Fibroblast of peridontal ligament (primary cell): ENCODE measurements around the gene SDHB.
A peak's percentile ranks its signal among the peaks of the same experiment; 100 is the strongest.

ENCODE experiments used
- DNase-seq: peaks from one replicate; pipeline ENCODE4 v3.0.0-alpha.2; 2010; ENCODE audit errors: extremely low read depth

SDHB gene

GRCh38 chr1:17045634-17046333 lies 8.0 kb downstream of the SDHB start:
- DNase-seq: peak; percentile 83

GRCh38 chr1:17045150-17045549 lies 8.7 kb downstream of the SDHB start:
- DNase-seq: no peak

GRCh38 chr1:17043676-17044075 lies 10.2 kb downstream of the SDHB start:
- no peak for DNase-seq

GRCh38 chr1:17040135-17040534 lies 13.7 kb downstream of the SDHB start:
- no peak for DNase-seq

GRCh38 chr1:17039522-17039921 lies 14.3 kb downstream of the SDHB start:
- DNase-seq: no peak

GRCh38 chr1:17033481-17033880 lies 20.4 kb downstream of the SDHB start:
- no peak for DNase-seq

- peak; percentile 62 for DNase-seq
These were observed 21.1 kb downstream of the SDHB start for GRCh38 chr1:17032741-17033140.

GRCh38 chr1:17031436-17031835 lies 22.4 kb downstream of the SDHB start:
- DNase-seq: no peak

- no peak for DNase-seq
These were observed 23.6 kb downstream of the SDHB start for GRCh38 chr1:17030206-17030605.

- no peak for DNase-seq
These were observed 25.1 kb downstream of the SDHB start for GRCh38 chr1:17028662-17029188.

GRCh38 chr1:17027900-17028299 lies 25.9 kb downstream of the SDHB start:
- no peak for DNase-seq

GRCh38 chr1:17027403-17027802 lies 26.4 kb downstream of the SDHB start:
- peak; percentile 28 for DNase-seq

GRCh38 chr1:17024721-17025120 lies 29.1 kb downstream of the SDHB start:
- DNase-seq: no peak

- no peak for DNase-seq
These were observed 30.3 kb downstream of the SDHB start for GRCh38 chr1:17023573-17023972.

- no peak for DNase-seq
These were observed 30.7 kb downstream of the SDHB start for GRCh38 chr1:17023102-17023501.

GRCh38 chr1:17021896-17022295 lies 31.9 kb downstream of the SDHB start:
- DNase-seq: no peak

GRCh38 chr1:17020502-17020901 lies 33.3 kb downstream of the SDHB start:
- DNase-seq: no peak

- DNase-seq: no peak
These were observed 35.0 kb downstream of the SDHB start for GRCh38 chr1:17018849-17019248.

GRCh38 chr1:17017435-17017834 lies 36.4 kb downstream of the SDHB start:
- no peak for DNase-seq

GRCh38 chr1:17016317-17016661 lies 37.5 kb downstream of the SDHB start:
- DNase-seq: peak; percentile 52

GRCh38 chr1:17014671-17015567 lies 38.9 kb downstream of the SDHB start:
- DNase-seq: no peak

GRCh38 chr1:17013491-17014320 lies 40.1 kb downstream of the SDHB start:
- DNase-seq: no peak
